Natural killer cell (primary cell): Measurements from ENCODE around the gene SFXN2. TPM values are rescaled to one million over a fixed set of nuclear protein-coding genes. Genes with fewer than 3 reads are reported as not detected.
A peak's percentile ranks its signal among the peaks of the same experiment; 100 is the strongest.

Source experiments
- ATAC-seq, 3 donors: fragments of 150-1000 bp in 2 of 3; fragments of 200-7000 bp in 1 of 3; cut with Tn5 transposase; 1 replicate in 1 of 3; 2 replicates in 2 of 3; pipeline ENCODE4 v1.10.0; 2021; ENCODE audit warnings: mild to moderate bottlenecking in 2 of 3, moderate library complexity in 2 of 3
- DNase-seq, 2 donors: peaks; one replicate each; pipeline versions ENCODE4 v3.0.0 to v3.0.0-alpha.2; 2013 to 2021; ENCODE audit warnings: mixed read lengths in 1 of 2
- H3K27ac ChIP-seq: one replicate; pipeline ENCODE4 v1.5.1; 2013; ENCODE audit warnings: mild to moderate bottlenecking, low read length
- H3K27me3 ChIP-seq: one replicate; pipeline ENCODE4 v1.6.1; 2013; ENCODE audit warnings: low read length; ENCODE audit not compliant: control insufficient read depth, insufficient read depth
- H3K36me3 ChIP-seq: one replicate; pipeline ENCODE4 v1.6.1; 2013; ENCODE audit warnings: low read length; ENCODE audit not compliant: control insufficient read depth, insufficient read depth
- H3K4me1 ChIP-seq: one replicate; pipeline ENCODE4 v1.6.1; 2013; ENCODE audit warnings: low read length; ENCODE audit not compliant: control insufficient read depth, insufficient read depth
- H3K4me3 ChIP-seq: one replicate; pipeline ENCODE4 v1.5.1; 2013; ENCODE audit warnings: low read length
- H3K9me3 ChIP-seq: one replicate; pipeline ENCODE4 v1.6.1; 2013; ENCODE audit warnings: low read length; ENCODE audit not compliant: control insufficient read depth, insufficient read depth
- H3K27ac Mint-ChIP-seq, 2 donors: one replicate each; pipeline ENCODE4 v1.8.0; 2022; ENCODE audit warnings: mild to moderate bottlenecking in 2 of 2, mixed read lengths in 2 of 2, moderate library complexity in 1 of 2
- H3K27me3 Mint-ChIP-seq, 2 donors: one replicate each; pipeline ENCODE4 v1.8.0; 2022; ENCODE audit warnings: low read depth in 2 of 2, mixed read lengths in 2 of 2
- H3K36me3 Mint-ChIP-seq: one replicate; pipeline ENCODE4 v1.8.0; 2022; ENCODE audit warnings: mixed read lengths
- H3K4me1 Mint-ChIP-seq, 2 donors: one replicate each; pipeline ENCODE4 v1.8.0; 2022; ENCODE audit warnings: mixed read lengths in 2 of 2
- H3K4me3 Mint-ChIP-seq: one replicate; pipeline ENCODE4 v1.8.0; 2022; ENCODE audit warnings: mild to moderate bottlenecking, moderate library complexity, mixed read lengths
- H3K9me3 Mint-ChIP-seq, 2 donors: one replicate each; pipeline ENCODE4 v1.8.0; 2022; ENCODE audit warnings: mixed read lengths in 2 of 2
- CTCF ChIP-seq: fragments of 200-600 bp; IDR thresholded peaks from one replicate; pipeline ENCODE4 v1.8.0; 2022; ENCODE audit warnings: antibody characterized with exemption
- WGBS: methylation state at CpG from one replicate; pipeline ENCODE4 v1.1.7; 2013; ENCODE audit warnings: missing lambda C conversion rate; ENCODE audit not compliant: insufficient coverage; 5-methylcytosine and 5-hydroxymethylcytosine counted together
- intact Hi-C: fragments of 100-400 bp; cut with micrococcal nuclease; formaldehyde crosslinking; loops from one replicate; pipeline ENCODE4 v1.14.2; 2022
- total RNA-seq, 4 donors: library from RNA; stranded (reverse); fragments of 120-200 nt in 1 of 4; gene quantifications; one replicate each; pipeline versions ENCODE4 v1.2.3 to v1.2.4, GENCODE V29; 2013 to 2022

Gene SFXN2
- total RNA-seq, 3 donors from 2014 or later (not counting 1 experiment from before 2014, with no cell fraction given) = 4.8 to 8.0 (median 5.1) TPM

- H3K4me1 ChIP-seq = no peaks in the 10 kb centered on the region
Observed at GRCh38 chr10:102702742-102703141, 11.7 kb upstream of the SFXN2 start.

DNA sequence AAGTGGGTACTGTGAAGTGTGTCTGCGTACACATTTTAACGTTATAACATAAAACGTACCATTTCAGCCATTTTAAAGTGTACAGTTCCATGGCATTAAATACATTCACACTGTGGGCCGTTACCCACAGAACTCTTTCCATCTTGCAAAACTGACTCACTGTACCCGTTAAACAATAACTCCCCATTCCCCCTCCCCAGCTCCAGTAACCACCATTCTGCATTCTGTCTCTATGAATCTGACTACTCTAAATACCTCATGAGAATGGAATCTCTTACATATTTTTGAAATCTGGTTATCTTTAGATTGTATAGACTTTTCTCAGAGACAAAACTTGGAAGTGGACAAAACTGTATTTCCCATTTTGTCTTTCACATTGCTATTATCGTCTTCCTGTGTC is 9.5 kb upstream of the SFXN2 start:
- H3K27ac ChIP-seq = no peak overlapping the region
- no peaks in the 10 kb centered on the region for H3K4me1 ChIP-seq
- DNase-seq (no peak), ATAC-seq (no peak)
- WGBS = 87% methylated on average over 6 of the region's 6 CpGs
- no peak for TF ChIP-seq CTCF
- Mint-ChIP-seq H3K4me3 (no peak overlapping the region), H3K27ac (no peak overlapping the region), H3K36me3 (no peaks in the 10 kb centered on the region), H3K27me3 (no peaks in the 10 kb centered on the region), H3K4me1 (peaks cover 0 to 8% of the 10 kb centered on the region in 2 donors), H3K9me3 (no peaks in the 10 kb centered on the region)
- H3K4me3 ChIP-seq = no peak overlapping the region
- intact Hi-C loops = no loop called here
- no peaks in the 10 kb centered on the region for H3K36me3 ChIP-seq
- H3K9me3 ChIP-seq = no peaks in the 10 kb centered on the region
- H3K27me3 ChIP-seq = no peaks in the 10 kb centered on the region

More at GRCh38 chr10:102702742-102703141, 11.7 kb upstream of the SFXN2 start:
- H3K4me3 Mint-ChIP-seq = no peak overlapping the region
- no peak overlapping the region for H3K4me3 ChIP-seq
- no peaks in the 10 kb centered on the region for H3K27me3 Mint-ChIP-seq
- H3K9me3 Mint-ChIP-seq = no peaks in the 10 kb centered on the region
- no peak for ATAC-seq
- no peaks in the 10 kb centered on the region for H3K9me3 ChIP-seq
- WGBS = 72% methylated on average over 2 of the region's 2 CpGs
- peaks cover 11% of the 10 kb centered on the region for H3K36me3 ChIP-seq
- H3K27me3 ChIP-seq = no peaks in the 10 kb centered on the region
- no peak overlapping the region for H3K27ac Mint-ChIP-seq
- no peaks in the 10 kb centered on the region for H3K36me3 Mint-ChIP-seq
- peaks cover 0 to 8% of the 10 kb centered on the region in 2 donors for H3K4me1 Mint-ChIP-seq
- intact Hi-C loops = no loop called here
- no peak overlapping the region for H3K27ac ChIP-seq
- DNase-seq = no peak
- TF ChIP-seq CTCF = no peak

- no peak for ATAC-seq
- peaks cover 0 to 11% of the 10 kb centered on the region in 2 donors for H3K4me1 Mint-ChIP-seq
- 75% methylated on average over 1 of the region's 2 CpGs for WGBS
- no peak overlapping the region for H3K27ac ChIP-seq
- H3K4me1 ChIP-seq = no peaks in the 10 kb centered on the region
- H3K36me3 ChIP-seq = no peaks in the 10 kb centered on the region
- H3K4me3 Mint-ChIP-seq = no peak overlapping the region
- no peaks in the 10 kb centered on the region for H3K9me3 Mint-ChIP-seq
- DNase-seq = no peak
- TF ChIP-seq CTCF = no peak
- intact Hi-C loops = no loop called here
- no peaks in the 10 kb centered on the region for H3K27me3 ChIP-seq
- no peak overlapping the region for H3K27ac Mint-ChIP-seq
- no peak overlapping the region for H3K4me3 ChIP-seq
- no peaks in the 10 kb centered on the region for H3K9me3 ChIP-seq
- no peaks in the 10 kb centered on the region for H3K27me3 Mint-ChIP-seq
- H3K36me3 Mint-ChIP-seq = no peaks in the 10 kb centered on the region
Observed at GRCh38 chr10:102705531-102705930, 8.9 kb upstream of the SFXN2 start.

DNA sequence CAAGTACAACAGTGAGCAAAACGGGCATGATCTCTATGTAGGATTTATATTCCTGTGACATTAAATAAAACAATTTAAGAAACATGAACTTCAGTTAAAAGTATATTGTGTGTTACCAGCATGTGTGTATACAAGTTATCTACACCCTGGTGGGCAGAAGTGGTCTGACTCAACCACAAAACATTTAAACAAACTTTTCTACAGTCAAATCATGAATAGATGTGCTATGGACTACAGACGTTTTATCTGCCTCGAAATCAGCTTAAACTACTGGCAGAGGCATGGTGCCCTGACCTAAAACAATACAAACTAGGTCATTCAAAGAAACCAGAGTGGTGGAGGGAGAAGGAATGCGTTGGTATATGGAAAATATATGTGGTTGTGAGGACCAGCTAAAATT is 3.8 kb upstream of the SFXN2 start:
- Mint-ChIP-seq H3K4me1 (peaks cover 17 to 29% of the 10 kb centered on the region in 2 donors), H3K27ac (peak overlapping the region in 1 of 2 donors; percentile 7), H3K36me3 (no peaks in the 10 kb centered on the region), H3K27me3 (no peaks in the 10 kb centered on the region), H3K4me3 (no peak overlapping the region), H3K9me3 (no peaks in the 10 kb centered on the region)
- WGBS = 33% methylated on average over 2 of the region's 4 CpGs
- DNase-seq = peak in 1 of 2 donors; percentile 26
- Histone ChIP-seq H3K4me3 (no peak overlapping the region), H3K27ac (peak overlapping the region; percentile 8), H3K4me1 (peaks cover 15% of the 10 kb centered on the region), H3K27me3 (no peaks in the 10 kb centered on the region), H3K36me3 (no peaks in the 10 kb centered on the region), H3K9me3 (no peaks in the 10 kb centered on the region)
- intact Hi-C loops = loop anchor here (5.0 kb wide), 2 partner anchors 48 to 208 kb away; partner anchors contain the start of genes ACTR1A and SUFU
- no peak for TF ChIP-seq CTCF
- no peak for ATAC-seq
